Measurements from ENCODE around the gene HLF. TPM values are rescaled to one million over a fixed set of nuclear protein-coding genes. Genes with fewer than 3 reads are reported as not detected.
A peak's percentile ranks its signal among the peaks of the same experiment; 100 is the strongest.

Gene HLF
- total RNA-seq, 1 experiment from 2014 or later, result 0.24 TPM

DNA sequence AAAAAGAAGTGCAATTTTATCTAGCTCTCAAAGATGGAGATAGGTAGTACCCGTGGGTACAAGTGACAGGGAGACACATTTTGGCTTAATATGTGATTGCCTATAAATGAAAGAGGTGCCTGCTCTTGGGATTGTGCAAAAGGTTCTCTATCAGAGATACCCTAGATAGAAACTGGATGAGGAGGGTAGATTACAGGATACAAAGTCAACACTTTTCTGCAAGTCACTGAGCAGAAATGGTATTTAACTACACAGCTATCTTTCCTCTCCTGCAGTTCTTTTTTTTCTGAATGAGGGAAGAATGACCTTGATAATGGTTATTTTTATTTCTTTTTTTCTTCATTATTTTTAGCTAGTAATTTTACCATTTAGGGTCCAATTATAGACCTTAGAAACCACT is 89.2 kb downstream of the HLF start:
- DNase-seq (ENCODE audit: low read depth), result no peak

DNA sequence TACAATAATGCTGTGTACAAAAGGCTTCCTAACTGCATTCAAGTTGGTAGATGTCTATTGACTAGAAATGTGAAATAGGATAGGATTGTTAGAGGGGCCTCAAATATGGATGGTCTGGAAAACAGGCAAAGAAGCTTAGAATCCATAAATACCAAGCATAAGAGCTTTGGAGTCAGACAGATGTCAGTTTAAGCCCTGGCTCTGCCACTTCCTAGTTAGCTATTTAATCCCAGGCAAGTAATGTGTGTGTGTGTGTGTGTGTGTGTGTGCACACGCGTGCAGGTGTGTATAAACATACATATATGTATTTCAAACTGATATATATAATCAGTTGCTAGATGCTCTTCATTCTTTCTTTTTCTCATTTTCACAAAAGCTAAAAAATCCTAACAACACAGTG is 90.2 kb downstream of the HLF start:
- no peak for DNase-seq (ENCODE audit: low read depth)

DNA sequence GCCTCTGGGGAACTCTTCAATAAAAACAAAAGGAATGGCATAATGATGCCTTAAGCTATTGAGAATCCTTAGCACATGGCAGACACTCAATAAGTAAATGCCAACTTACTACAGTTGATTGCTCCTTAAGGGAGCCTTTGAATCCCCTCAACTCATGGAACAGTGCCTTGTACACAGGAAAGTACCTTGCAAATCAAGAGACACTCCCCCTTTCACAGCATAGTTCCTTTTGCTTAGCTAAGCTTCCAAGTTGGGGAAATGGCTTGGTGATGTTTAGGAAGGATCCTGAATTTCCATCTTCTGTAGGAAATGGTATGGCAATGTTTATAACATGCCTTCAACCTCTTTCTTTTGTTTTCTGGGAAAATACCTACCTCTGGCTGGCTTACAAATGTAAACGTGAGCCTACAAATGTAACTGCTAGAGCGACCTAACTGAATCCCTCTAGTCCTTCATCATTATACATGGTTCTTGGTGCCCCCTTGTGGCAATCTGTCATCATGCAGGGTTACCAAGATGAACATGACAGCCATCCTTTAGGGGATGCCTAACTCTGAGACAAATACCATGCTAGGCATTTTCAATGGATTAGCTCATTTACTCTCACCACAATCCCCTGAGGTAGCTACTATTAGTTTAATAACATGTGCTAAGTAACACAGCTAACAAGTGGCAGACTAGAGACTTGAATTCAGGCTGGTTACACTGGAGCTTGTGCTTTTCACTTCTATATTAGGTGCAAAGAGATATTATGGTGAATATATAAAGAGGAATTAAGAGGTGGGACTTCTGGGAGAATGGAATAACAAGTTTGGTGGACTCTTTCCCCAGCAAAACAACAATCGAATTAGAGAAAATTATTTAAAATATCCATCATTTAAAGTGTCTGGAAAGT is 91.9 kb downstream of the HLF start:
- DNase-seq (ENCODE audit: low read depth), result peak; percentile 62

DNA sequence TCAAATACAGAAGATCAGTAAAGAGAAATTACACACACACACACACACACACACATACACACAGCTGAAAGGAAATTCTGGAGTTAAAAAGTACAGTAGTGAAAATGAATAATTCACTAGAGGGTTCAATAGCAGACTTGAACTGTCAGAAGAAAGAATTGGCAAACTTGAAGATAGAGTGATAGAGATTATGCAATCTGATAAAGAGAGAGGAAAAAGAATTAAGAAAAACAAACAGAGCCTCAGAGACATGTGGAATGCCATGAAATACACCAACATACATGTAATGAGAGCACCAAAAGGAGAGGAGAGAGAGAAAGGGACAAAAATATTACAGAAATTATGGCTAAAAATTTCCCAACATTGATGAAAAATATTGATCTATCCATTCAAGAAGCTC is 96.2 kb downstream of the HLF start:
- no peak for DNase-seq (ENCODE audit: low read depth)

DNA sequence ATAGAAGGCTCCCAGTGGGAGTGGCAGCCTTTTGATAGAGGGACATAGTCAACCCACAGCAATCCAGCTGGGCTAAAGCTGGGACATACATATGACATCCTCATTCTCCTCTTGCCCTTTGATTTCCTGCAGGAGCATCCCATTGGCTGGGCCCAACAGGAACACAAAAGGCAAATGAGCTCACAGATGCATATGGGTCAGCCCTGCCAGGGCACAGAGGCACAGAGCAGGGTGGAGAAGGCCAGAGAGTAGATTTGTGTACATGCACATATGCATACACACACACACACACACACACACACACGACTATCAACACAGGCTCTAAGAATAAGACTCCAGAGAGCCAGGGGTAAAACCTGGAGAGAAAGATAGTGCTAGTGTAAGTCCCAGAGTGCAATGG is 98.3 kb downstream of the HLF start:
- no peak for DNase-seq (ENCODE audit: low read depth)

DNA sequence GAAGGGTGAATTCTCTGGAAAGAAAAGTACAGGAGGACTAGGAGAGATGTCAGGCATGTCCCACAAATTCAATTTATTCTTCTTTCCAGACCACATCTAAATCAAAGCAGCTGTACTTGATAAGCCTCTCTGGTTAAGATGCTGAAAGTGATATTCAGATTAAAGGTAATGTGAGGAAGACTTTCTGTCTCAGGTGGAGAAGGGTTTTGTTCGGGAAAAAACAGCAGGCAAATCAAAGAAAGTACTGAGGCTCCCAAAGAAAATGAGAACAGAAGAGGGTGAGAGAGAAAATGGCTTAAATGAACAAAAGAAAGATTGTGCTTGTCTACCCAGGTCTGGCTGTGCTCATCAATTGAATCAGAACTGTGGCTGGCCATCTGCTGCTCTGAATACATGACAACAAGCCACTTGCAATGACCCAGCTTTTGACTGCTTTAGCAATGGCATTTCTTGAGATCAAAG is 101.3 kb downstream of the HLF start:
- no peak for DNase-seq (ENCODE audit: low read depth)

DNA sequence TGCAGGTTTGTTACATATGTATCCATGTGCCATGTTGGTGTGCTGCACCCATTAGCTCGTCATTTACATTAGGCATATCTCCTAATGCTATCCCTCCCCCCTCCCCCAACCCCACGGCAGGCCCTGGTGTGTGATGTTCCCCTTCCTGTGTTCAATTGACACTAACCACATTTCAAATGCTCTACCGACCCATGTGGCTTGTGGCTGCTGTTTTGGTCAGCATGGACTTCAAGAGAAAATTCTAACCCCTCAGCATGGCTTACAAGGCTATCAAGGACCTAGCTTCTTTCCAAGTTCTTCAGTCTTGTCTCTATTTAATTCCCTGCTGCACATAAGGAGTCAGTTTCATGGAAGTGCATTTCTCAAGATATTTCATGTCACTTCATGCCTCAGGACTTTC is 103.9 kb downstream of the HLF start:
- no peak for DNase-seq (ENCODE audit: low read depth)

Other genes starting within 250 kb of the HLF start
- gene MMD, start 156.9 kb downstream of the HLF start, total RNA-seq (2014; rRNA removed; shearing (Covaris generic)), result 59.8 and 73.4 TPM in 2 replicates
- gene SMIM36, start 246.5 kb downstream of the HLF start, total RNA-seq (2014; rRNA removed; shearing (Covaris generic)), result not detected in 2 replicates

Data from RPMI7951 (cell line).